A549 treated with CORT108297 at 1 μM for 4 hours (cell line): Measurements from ENCODE around the gene AADACL3. TPM values are rescaled to one million over a fixed set of nuclear protein-coding genes. Genes with fewer than 3 reads are reported as not detected.

Experiments
- total RNA-seq: library from RNA; stranded (reverse); fragments of 200-300 nt; extraction: Qiagen RNA extraction; gene quantifications from 5 replicates; pipeline ENCODE4 v1.2.3, GENCODE V29; 2022

The AADACL3 gene, protein sequence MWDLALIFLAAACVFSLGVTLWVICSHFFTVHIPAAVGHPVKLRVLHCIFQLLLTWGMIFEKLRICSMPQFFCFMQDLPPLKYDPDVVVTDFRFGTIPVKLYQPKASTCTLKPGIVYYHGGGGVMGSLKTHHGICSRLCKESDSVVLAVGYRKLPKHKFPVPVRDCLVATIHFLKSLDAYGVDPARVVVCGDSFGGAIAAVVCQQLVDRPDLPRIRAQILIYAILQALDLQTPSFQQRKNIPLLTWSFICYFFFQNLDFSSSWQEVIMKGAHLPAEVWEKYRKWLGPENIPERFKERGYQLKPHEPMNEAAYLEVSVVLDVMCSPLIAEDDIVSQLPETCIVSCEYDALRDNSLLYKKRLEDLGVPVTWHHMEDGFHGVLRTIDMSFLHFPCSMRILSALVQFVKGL
- total RNA-seq = not detected in 5 replicates

DNA sequence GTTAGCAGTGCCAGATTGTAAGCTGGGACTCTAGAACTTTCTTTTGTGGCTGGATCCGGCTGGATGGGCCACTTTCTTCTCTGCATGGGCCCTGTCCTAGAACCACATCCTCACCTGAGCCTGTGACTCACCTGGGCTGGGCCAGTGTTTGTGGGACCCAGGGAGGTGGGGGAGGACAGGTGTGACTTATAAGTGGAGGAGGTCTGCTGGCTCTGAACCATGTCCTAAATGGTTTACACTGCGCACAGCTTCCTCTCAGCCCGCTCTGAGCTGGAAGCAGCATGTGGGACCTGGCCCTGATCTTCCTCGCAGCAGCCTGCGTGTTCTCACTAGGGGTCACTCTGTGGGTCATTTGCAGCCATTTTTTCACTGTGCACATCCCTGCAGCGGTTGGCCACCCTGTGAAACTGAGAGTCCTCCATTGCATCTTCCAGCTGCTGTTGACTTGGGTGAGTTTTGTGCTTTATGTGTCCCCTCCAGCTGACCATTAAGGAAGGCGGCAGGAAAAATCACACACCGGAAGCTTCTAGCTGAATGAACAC, at the start of gene AADACL3:
TSS of gene AADACL3 (plus strand) at position 215 of the 542 bp plus-strand sequence. CDS start at position 282, 67 bp downstream.

DNA sequence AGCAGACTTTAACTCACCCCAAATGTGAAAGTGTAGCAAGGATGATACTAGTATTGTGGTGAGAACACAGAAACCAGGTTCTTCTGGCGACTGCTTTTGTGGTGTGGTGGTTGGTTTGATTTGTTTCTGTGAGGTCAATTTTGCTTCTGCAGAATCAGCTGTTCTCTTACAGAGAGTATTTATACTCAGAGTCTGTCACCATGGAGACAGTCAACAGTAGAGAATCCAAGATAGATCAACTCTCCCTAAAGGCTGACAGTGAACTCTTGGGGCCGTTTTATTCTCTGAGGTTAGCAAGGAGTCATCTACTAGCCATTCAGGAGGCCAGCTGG, 30.0 kb downstream of the AADACL3 start, which contains the start of gene CFAP107:
TSS of gene CFAP107 (plus strand) at position 209 of the 332 bp plus-strand sequence. CDS start 231 bp downstream, outside the sequence.

DNA sequence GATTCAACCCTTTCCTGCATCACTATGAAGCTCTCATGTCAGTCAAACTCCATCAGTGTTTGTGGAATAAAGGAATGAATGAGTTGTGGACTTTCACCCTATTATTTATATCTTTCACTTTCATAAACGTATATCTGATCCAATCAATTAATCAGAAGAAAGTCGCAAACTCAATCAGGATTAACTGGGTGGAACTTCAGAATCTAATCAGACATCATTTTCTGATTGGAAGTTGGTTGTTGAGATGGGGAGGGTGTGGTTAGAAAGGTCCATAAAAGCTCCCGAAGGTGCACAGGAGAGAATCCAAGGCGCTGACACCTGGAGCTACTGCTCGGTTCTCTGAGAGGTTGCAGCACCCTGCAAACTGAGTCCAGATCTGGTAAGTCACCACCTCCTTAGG, 57.5 kb downstream of the AADACL3 start, which contains the start of gene PRAMEF12:
TSS of gene PRAMEF12 (plus strand) at position 301 of the 400 bp plus-strand sequence. CDS start 1,130 bp downstream, outside the sequence.

Other genes with a start within 250 kb of the AADACL3 start
- gene DHRS3, start 97.9 kb upstream of the AADACL3 start, total RNA-seq = 44.8 to 64.1 TPM (median 61.0 TPM) in 5 replicates
- not detected in 5 replicates for gene AADACL4, start 72.0 kb upstream of the AADACL3 start, total RNA-seq
- gene CFAP107, start 30.1 kb downstream of the AADACL3 start, total RNA-seq = not detected in 5 replicates
- gene PRAMEF12, start 57.6 kb downstream of the AADACL3 start, total RNA-seq = 0.07 TPM in 1 of 5 replicates, not detected in the others
- not detected in 5 replicates for gene PRAMEF1, start 75.3 kb downstream of the AADACL3 start, total RNA-seq
- gene PRAMEF11, start 115.3 kb downstream of the AADACL3 start, total RNA-seq = not detected in 5 replicates
- not detected in 5 replicates for gene HNRNPCL1, start 132.6 kb downstream of the AADACL3 start, total RNA-seq
- gene PRAMEF2, start 141.0 kb downstream of the AADACL3 start, total RNA-seq = not detected in 5 replicates
- not detected in 5 replicates for gene PRAMEF4, start 170.1 kb downstream of the AADACL3 start, total RNA-seq
- not detected in 5 replicates for gene PRAMEF10, start 182.2 kb downstream of the AADACL3 start, total RNA-seq
- gene PRAMEF7, start 200.5 kb downstream of the AADACL3 start, total RNA-seq = not detected in 5 replicates
- gene PRAMEF6, start 231.5 kb downstream of the AADACL3 start, total RNA-seq = not detected in 5 replicates